Left lobe of liver (tissue), 2 donors: Measurements from ENCODE around the gene DYNLT2. TPM values are rescaled to one million over a fixed set of nuclear protein-coding genes. Genes with fewer than 3 reads are reported as not detected.

Experiments
- ATAC-seq: fragments of 200-7000 bp; cut with Tn5 transposase; one replicate; pipeline ENCODE4 v1.9.1; 2020; ENCODE audit warnings: mild to moderate bottlenecking, moderate library complexity
- DNase-seq: peaks from one replicate; pipeline ENCODE4 v3.0.0-alpha.2; 2020; ENCODE audit warnings: low spot score
- total RNA-seq: library from RNA; stranded (reverse); gene quantifications from one replicate; pipeline ENCODE4 v1.2.1, GENCODE V29; 2021
- donor health status: DM: no; HTN: no; CAD: no; lungs with moderate emphysema.
- donor health status: DM: no; HTN: yes; CAD: no.

DYNLT2 gene
- total RNA-seq, 1 donor from 2014 or later: 0.60 TPM

GRCh38 chr6:169741344-169741743 is 10.0 kb downstream of the DYNLT2 start:
- ATAC-seq (no peak), DNase-seq (no peak)

GRCh38 chr6:169738976-169739529 is 12.3 kb downstream of the DYNLT2 start:
- DNase-seq: no peak
- no peak for ATAC-seq

GRCh38 chr6:169738204-169738975 is 13.0 kb downstream of the DYNLT2 start:
- no peak for ATAC-seq

GRCh38 chr6:169729961-169730360 is 21.4 kb downstream of the DYNLT2 start:
- DNase-seq (no peak), ATAC-seq (no peak)

More at GRCh38 chr6:169738204-169738975, 13.0 kb downstream of the DYNLT2 start:
- DNase-seq: no peak

GRCh38 chr6:169726963-169727362 is 24.4 kb downstream of the DYNLT2 start:
- ATAC-seq: no peak

GRCh38 chr6:169726049-169726400 is 25.3 kb downstream of the DYNLT2 start:
- ATAC-seq (no peak), DNase-seq (no peak)

More at GRCh38 chr6:169726963-169727362, 24.4 kb downstream of the DYNLT2 start:
- no peak for DNase-seq

GRCh38 chr6:169725125-169726048 is 26.0 kb downstream of the DYNLT2 start:
- ATAC-seq (peak; percentile 41), DNase-seq (peak; percentile 53)

GRCh38 chr6:169724494-169725124 is 26.8 kb downstream of the DYNLT2 start, which contains the start of gene PHF10:
Gene PHF10 (minus strand): TSS chr6:169724500. CDS start chr6:169723931, 569 bp downstream.
- peak; percentile 56 for ATAC-seq
- peak; percentile 58 for DNase-seq

- DNase-seq (peak; percentile 54), ATAC-seq (peak; percentile 52)
These were observed 27.3 kb downstream of the DYNLT2 start for GRCh38 chr6:169723991-169724493.

- ATAC-seq (peak; percentile 78), DNase-seq (peak; percentile 88)
These were observed 28.0 kb downstream of the DYNLT2 start for GRCh38 chr6:169723200-169723909.

- peak; percentile 59 for ATAC-seq
- DNase-seq: no peak
These were observed 28.8 kb downstream of the DYNLT2 start for GRCh38 chr6:169722362-169723199.

GRCh38 chr6:169720207-169720855 is 31.0 kb downstream of the DYNLT2 start:
- no peak for ATAC-seq
- no peak for DNase-seq

GRCh38 chr6:169719117-169719516 is 32.3 kb downstream of the DYNLT2 start:
- ATAC-seq: no peak
- no peak for DNase-seq

GRCh38 chr6:169714595-169714994 is 36.8 kb downstream of the DYNLT2 start:
- DNase-seq: no peak
- ATAC-seq: peak; percentile 77

- ATAC-seq (peak; percentile 11), DNase-seq (no peak)
These were observed 37.2 kb downstream of the DYNLT2 start for GRCh38 chr6:169714178-169714577.

- ATAC-seq (no peak), DNase-seq (no peak)
These were observed 41.4 kb downstream of the DYNLT2 start for GRCh38 chr6:169710009-169710408.

GRCh38 chr6:169709293-169709692 is 42.1 kb downstream of the DYNLT2 start:
- ATAC-seq: no peak
- DNase-seq: no peak

GRCh38 chr6:169707772-169708171 is 43.6 kb downstream of the DYNLT2 start:
- ATAC-seq: no peak
- no peak for DNase-seq

- DNase-seq (no peak), ATAC-seq (no peak)
These were observed 48.5 kb downstream of the DYNLT2 start for GRCh38 chr6:169702840-169703246.
